Ureter (tissue), 1 donor: Measurements from ENCODE around the gene LRRC28. TPM values are rescaled to one million over a fixed set of nuclear protein-coding genes. Genes with fewer than 3 reads are reported as not detected.

Source experiments
- DNase-seq: peaks from one replicate; pipeline ENCODE4 v3.0.0-alpha.2; 2020; ENCODE audit warnings: low spot score
- total RNA-seq: library from RNA; stranded (reverse); gene quantifications from one replicate; pipeline ENCODE4 v1.2.4, GENCODE V29; 2023
- donor health status: DM: yes; HTN: yes; CAD: no.

The LRRC28 gene
- total RNA-seq, 1 donor from 2014 or later: 27.6 TPM

DNA sequence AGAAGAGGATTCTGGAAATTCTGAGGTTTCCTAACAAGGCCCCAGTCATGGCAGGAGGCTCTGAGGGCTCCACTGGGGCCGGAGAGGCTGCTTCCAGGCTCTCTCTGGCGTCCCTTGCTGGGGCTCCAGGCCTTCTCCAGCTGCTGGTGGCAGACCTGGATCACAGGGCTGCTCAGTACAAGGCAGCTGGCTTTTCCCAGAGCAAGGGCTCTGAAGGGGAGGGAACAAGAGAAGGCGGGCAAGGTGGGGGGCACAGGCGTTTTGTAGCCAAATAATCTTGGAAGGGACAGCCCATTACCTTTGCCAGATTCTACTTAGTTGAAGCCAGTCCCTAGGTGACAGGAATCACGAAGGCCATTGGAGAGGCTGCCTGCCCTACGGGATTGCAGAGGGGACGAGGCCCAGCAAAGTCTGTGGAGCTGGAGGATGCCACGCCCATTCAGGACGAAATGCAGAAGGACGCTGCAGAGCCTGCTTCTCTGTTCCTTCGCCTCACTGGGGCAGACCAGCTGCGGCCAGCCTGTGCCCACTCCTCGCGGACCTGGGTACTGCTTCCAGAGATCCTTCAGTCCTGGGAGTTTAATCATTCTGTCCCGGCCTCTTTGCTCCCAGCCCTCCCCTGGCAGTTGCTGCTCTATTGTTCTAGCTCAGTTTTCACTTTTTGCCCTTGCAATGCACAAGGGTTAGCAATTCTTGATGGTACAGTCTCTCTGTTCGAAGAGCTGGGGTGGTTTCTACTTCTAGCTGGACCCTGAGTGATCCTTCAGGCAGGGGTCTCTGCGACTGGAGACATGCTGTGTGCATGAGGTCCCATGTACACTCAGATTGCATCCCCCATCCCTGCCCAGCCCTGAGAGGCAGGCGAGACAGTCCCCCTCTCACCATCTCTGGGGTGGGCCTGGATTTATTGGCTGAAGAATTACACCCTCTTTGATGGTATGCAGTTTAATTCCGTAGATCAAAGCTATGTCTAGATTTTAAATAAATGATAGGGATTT lies 165.2 kb downstream of the LRRC28 start:
- DNase-seq: no peak

DNA sequence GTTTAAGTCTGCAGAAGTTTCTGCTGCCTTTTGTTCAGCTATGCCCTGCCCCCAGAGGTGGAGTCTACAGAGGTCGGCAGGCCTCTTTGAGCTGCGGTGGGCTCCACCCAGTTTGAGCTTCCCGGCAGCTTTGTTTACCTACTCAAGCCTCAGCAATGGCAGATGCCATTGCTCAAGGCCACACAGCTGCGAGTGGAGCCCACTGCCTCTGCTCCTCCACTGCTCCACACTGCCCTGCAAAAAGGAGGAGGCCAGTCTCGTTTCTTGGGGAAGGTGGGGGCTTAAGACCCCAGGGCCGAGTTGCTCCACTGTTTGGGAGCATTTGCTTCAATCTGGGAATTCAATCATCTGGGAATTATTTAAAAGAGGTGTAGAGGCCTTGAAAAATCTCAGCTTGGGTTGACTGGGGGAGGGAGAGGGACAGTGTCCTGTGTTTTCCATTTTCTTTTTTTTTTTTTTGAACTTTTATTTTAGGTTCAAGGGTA lies 169.9 kb downstream of the LRRC28 start:
- peak; percentile 40 for DNase-seq

DNA sequence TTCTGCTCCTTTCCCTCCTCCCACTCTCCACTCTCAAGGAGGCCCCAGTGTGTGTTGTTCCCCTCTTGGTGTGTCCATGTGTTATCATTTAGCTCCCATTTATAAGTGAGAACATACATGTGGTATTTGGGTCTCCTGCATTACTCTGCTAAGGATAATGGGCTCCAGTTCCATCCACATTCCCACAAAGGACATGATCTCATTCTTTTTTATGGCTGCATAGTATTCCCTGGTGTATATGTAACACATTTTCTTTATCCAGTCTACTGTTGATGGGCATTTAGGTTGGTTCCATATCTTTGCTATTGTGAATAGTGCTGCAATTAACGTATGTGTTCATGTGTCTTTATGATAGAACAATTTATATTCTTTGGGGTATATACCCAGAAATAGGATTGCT lies 170.5 kb downstream of the LRRC28 start:
- DNase-seq: no peak

DNA sequence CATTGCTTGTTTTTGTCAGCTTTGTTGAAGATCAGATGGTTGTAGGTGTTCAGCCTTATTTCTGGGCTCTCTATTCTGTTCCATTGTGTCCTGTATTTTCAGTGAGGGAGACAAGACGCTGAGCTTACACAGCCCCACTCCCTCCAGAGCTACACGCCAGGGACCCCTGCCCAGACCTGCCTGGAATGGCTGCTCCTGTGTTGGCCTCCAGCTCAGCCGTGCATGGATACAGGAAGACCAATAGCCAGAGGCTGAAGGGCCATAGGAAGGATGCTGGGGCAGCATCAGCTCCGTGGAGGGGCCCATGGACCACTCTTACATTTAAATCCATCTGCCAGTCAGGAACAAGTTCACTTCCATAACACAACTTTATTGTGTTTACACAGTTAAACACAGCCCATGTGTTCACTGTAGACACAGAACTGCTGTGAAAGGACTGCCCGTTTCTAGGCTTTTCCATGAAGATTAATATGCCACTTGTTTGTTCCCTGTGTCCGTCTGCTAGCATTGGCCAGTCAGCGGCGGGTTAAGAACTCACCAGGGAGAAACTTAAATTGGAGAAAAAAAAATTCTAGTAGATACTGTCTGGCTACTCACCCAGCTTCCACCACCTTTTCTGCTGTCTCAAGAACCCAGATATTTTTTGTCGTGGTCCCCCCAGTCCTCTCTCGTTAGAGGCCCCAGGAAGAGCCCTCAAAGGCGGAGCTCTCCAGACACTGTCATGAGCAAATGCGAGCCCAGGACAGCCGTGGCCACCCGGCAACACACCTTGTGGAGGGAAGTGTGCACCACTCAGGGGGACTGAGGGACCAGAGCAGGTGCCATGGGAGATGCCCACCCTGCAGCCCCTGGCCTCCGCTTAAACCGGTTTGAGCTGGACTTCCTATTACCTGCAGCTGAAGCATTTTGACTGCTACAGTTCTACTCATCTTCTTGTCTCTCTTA lies 172.2 kb downstream of the LRRC28 start:
- no peak for DNase-seq

DNA sequence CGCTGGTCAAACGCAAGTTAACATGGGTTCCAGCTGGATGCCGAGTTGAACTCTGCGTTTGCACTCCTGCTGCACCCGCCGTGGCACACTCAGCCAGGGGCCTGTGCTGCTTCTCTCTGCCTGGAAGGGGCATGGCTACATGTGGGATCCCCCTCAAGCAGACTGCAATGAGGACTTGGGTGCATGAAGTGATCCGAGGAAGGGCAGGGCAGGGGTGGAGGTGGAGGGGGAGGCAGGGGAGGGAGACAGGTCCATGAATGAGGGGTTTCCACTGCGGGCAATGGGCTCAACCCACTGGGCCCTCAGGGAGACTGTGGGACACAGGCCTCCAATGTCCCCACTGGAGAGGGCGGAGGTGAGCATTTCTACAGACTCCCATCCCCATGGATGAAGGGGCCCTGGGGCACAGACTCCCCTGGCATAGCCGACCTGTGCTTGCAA lies 172.9 kb downstream of the LRRC28 start:
- DNase-seq: no peak

DNA sequence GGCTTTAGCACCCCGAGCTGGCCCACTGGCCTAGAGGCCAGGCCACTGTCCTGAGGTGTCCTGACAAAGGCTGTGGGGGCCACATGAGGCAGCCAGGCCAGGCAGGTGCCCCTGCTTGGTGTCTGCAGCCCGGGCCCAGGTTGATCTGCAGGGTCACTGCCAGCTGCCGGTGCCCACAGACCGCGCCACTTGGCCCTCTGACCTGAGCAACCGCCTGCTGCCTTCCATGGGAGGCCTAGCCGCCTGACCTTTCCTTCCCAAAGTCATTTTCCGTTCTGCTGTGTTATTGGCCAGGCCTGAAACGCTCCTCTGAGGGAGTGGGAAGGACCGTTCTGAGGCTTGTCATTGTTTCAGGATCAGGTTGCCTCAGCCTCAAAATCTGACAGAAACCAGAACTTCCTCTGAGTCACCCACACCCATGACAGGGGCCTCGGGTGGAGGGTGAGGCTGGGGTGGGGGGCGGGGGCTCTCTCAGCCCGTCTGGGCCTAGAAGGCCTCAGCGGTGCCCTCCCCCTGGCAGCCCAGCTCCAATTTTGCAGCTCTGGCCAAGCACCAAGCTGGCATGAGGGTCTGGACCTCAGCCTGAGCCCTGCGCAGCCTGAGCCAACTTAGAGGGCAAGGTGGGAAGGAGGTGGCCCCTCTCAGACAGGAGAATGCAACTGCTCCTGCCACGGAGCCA lies 173.8 kb downstream of the LRRC28 start:
- DNase-seq: no peak

DNA sequence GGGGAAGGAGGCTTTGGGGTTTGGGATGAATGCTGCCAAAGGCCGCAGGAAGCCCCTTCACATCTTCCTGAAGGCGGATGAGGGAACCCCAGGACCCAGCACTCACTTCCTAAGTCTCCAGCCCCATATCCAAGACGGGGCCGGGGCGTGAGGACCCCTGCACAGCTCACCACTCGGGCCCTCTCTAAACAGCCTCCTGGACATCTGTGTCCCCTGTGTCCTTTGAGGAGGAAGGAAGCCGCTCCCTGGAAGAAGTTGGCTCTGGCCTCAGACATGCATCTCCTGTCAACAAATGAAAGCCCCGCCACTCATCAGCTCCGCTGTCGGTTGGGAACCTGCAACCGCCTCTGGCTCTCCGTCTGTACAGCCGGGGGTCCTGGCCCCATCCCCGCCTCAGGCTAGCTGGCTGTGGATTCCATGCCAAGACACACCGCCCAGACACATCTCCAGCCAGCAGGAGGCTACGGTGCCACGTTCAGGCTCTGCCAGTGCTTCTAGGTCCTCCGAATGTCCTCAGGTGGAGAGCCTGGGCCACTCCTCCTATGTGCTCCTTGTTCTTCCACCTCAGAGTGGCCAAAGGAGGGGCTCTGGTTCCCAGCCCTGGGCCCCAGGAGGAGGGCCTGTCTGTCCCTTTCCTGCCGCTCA lies 174.5 kb downstream of the LRRC28 start:
- DNase-seq: no peak

DNA sequence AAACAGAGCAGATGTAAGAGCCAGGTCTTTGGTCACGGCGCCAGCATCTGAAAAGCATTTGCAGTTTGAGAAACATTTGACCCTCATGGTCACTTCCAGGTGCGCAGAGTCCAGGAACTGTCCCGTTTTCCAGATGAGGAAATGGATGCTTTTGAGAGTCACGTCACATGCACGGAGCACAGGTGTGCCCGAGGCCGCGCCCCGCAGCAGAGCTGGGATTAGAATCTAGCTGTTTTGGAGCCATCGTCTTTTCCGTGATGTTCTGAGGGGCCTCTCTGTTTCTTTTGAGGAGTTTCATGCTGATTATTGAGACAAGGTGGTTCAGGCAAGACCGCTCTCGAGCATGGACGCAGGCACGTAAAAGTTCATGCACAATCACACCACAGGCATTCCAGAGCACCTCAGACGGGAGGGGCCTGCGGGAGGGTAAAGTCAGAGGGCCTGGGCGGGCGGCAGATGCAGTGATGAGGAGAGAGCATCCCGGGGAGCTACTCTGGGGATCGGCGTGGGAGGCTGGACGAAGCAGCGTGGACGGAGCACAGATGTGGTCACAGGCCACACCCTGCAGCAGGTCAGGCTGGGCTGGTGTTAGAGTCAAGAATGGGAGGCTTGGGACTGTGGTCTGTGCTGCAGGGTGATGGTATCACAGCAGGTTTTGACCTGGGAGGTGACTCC lies 175.3 kb downstream of the LRRC28 start:
- no peak for DNase-seq

DNA sequence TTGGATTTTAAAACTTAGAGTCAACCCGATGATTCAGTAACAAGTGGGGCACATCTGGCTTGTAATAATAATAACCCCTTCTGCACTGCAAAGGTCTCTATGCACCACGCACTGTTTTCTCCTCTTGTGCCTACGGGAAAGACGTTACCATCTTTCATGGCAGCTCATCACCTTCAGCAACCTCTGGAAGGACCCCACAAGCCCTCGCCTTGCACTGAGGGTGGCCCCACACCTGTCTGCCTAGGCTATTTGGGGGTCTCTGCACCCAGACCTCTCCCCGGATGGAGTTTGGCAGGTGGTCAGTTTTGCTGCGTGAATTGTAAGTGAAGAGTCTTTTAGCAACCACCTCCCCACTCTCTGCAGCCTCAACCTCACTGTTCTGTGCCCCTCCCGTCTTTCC lies 175.9 kb downstream of the LRRC28 start:
- DNase-seq: no peak

DNA sequence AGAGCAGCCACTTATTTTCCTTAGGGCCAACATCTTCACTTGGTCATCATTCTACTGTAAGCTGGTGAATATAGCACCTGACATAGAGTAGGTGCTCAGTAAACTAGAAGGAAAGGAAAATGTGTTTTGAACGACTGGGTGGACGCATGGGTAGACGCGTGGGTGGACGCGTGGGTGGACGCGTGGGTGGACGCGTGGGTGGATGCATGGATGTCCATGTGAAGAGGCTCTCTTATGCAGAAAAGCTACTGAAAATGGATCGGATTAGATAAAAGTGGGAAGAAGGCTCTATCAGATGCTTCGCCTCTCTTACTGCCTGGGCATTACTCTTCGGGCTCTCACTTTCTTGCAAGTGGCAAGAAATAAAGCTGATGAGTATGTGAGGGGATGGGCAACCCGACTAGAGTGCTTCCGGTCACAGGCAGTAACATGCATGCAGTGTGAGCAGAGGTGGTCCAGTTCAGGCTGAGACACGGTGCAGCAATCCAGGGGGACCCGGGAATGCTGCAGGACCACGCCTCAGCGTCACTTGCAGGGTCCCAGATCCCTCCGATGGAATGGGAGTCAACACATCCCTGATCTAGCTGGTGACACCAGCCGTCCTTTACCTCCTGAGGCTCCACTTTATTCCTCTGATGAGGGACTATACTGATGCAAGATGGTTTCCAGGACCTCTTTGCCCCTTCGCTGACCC lies 176.5 kb downstream of the LRRC28 start:
- no peak for DNase-seq

DNA sequence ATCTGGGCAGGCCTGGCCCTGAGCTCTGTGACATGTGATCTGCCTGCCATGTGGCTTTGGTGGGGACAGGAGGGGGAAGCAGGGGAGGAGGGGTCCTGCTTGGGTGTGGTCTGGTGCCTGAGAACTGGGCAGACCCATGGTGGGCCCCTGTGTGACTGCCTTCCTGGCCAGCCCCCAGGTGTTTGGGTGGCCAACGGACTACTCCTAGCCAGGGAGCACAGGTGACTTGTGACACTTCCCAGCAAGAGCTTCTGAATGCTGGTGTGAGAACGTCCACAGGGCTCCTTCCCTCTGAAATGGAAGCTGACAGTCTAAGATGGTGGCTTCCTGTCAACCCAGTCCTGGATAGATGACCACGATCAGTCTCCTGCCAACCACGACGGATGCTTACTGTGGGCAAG lies 178.4 kb downstream of the LRRC28 start:
- DNase-seq: no peak

DNA sequence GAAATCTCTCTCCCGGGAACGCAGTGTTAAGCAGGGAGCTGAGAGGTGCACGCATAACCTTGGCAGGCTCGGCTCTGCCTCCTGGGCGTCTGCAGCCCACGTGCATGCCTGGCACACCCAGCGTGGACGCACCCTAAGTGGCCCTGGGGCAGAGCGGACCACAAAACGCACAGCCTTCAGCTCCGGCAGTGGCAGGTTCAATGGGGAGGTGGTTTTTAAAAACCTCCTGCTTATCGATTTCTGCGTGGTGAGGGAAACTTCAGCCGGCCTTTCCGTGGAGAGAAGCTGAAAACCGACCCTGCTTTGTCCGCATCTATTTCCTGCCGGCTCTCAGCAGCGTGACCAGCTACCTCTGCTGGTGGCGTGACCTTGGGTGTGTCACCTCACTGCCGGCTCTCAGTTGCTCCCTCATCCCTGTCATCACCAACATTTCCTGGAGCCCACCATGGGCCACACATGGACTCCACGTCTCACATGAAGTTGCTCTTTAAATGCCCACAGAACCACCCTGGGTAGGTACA lies 179.7 kb downstream of the LRRC28 start:
- no peak for DNase-seq

DNA sequence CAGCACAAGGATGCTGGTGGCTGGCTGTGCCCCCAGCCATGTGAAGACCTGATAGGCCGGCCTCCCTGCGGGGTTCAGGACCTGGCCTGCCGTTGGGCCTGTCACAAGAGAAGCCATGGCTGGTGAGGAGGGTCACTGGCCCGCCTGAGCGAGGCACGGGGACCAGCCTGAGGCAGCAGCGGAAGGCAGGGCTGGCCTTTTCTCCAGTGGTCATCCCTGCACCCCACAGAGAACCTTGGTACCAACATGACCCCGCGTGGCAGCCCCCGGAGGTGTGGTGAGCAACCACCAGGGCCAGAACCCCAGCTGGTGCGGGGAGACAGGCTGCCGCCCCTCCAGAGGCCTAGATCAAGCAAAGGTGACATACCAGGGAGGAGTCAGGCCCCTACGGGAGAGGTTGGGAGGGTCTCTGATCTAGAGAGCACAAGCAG lies 180.4 kb downstream of the LRRC28 start:
- no peak for DNase-seq

DNA sequence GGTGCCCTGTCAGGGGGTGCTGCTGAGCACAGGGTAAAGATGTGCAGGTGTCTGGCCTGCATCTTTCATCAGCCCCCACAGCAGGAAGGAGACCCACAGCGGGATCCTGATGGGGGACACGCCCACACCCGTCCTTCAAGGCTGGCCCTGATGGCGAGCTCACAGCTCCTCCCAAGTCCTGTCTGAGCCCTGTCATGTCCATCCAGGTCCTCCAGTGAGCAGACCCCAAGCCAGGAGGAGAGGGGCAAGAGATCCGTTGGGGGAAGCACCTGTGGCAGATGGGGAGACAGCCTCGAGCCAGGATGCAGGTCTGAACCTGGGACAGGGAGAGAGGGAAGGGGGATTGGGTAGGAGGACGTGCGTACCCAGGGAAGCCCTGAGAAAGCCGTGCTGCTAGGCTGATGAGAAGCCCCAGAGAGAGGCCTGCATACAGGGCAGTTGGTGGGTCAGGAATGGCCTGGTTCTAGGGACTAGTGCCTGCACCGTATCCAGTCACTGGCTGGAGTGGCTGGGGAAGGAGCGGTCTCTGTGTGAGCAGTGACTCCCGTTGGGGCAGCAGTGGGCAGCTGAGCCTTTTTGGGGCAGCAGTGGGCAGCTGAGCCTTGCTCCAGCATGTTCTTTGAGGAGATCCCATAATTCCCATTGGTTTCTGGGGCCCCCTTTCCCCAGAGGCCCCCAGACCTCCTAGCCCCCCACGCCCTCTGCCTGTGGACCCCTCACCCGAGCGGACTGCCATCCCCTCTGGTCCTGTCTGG lies 181.2 kb downstream of the LRRC28 start:
- DNase-seq: no peak

DNA sequence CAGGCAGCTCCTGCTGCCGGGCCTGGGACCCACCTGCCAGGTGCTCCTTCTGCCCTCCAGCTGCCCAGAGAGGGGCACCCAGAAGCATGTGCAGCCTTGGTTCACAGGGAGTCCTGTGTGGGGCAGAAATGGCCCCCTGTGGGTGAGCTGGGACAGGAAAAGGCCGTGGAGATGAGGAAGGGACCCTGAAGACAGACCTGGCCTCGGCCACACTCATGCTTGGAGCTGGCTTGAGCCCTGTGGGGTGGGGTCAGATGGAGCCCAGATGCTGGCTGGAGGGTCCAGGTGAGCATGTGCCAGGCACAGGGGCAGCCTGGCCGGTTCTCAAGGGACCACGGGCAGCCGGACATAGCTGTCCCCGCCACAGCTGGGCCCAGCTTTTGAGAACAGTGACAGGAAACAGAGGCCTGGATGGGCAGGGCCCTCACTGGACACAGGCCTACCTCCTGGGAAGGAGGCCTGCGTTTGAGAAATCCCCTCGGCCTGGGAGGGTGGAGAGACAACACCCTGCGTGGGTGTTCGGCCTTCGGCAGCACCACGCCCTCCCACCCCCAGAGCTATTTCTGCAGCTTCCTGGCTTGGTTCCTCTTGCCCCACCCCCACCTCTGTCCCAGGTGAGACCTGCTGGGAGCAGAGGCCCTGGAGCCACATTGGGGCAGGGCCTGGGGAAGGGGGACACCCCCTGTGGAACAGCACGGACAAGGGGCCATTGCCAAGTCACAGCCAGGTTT lies 181.9 kb downstream of the LRRC28 start:
- peak; percentile 47 for DNase-seq

DNA sequence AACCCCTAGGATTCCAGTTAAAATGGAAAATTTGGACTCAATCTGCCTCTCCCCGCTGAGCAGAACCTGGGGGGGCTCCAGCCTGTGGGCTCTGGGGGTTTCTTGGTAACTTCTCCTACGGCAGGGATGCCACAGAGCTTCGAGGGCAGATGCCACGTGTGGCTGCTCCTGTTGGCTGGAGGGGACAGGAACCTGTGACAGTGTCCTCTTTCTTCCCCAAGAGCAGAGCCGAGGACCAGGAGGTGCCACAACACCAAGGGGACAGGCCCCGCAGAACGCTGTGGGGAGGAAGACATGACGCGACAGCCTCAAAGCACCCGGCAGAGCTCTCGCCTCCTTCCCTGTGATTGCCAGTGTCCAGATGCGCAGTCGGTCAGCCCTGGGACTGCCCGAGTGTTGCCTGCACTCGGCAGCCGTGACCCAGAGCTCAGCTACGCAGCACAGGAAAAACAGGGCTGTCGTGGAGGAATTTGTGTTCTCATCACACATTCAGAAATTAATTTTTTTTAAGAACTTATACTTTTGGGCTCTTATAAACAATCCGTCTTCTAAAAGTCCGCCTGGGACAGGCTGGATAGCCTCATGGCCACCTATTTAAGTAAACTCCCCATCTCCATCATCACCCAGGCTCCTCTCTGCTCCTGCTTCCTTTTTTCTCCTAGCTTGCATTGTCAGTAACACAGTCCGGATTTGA lies 182.6 kb downstream of the LRRC28 start:
- DNase-seq: peak; percentile 39

DNA sequence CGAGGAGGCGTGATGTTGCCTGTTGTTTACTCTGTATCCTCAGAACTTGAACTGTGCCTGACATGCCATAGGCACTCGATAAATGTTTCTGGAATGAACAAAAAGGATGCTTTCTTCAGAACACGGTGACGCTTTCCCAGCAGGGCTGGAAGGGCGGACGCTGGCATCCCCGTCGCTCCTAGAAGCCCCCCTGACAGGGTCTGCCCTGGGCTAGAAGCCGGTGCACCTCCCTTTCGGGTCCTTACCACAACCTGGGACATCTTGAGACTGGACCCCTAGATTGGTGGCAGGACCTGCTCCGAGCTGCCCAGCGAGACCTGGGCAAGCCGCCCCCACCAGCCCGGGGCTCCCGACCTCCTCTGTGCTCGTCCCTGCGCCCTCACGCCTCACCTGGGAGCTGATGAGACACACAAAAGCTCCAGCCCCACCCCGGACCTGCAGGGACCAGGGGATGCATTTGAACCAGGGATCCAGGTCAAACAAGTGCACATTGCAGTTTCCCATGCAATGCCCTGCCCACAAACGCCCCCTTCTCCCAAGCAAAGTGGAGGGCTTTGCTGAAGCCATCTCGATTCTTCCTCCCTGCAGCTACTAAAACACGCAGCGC lies 183.3 kb downstream of the LRRC28 start:
- peak; percentile 37 for DNase-seq
